ENCODE data around the gene PLCB1.

Gene PLCB1

DNA sequence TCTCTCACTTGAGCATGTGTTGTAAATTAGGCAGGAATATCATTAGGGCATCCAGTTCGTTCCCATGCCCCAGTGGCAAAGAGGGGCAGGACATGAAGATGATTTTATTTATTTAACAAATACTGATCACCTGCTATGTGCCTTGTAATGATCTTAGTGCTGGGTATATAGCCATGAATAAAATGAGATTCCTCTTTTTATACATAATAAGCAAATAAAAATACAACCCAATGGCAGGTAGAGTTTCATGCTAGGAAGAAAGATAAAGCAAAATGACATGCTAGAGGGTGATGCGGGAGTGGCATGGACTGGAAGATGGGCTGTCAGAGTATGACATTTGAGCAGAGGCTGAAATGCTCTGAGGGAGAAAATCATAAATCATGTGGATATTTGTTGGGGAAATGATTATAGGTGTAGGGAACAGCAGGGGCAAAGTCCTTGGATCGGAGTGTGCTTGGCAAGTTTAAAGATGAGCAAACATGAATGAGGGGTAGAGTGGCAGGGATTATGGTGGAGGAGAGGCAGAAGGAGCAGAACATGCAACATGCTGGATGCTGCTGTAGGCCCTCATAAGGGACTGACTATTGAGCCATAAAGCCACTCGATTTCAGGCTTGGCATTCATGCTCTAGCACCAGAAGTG, 342.1 kb downstream of the PLCB1 start:
- TF ChIP-seq, protein P1, sequence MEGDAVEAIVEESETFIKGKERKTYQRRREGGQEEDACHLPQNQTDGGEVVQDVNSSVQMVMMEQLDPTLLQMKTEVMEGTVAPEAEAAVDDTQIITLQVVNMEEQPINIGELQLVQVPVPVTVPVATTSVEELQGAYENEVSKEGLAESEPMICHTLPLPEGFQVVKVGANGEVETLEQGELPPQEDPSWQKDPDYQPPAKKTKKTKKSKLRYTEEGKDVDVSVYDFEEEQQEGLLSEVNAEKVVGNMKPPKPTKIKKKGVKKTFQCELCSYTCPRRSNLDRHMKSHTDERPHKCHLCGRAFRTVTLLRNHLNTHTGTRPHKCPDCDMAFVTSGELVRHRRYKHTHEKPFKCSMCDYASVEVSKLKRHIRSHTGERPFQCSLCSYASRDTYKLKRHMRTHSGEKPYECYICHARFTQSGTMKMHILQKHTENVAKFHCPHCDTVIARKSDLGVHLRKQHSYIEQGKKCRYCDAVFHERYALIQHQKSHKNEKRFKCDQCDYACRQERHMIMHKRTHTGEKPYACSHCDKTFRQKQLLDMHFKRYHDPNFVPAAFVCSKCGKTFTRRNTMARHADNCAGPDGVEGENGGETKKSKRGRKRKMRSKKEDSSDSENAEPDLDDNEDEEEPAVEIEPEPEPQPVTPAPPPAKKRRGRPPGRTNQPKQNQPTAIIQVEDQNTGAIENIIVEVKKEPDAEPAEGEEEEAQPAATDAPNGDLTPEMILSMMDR (conservative IDR thresholded peaks at IDR 0.05), result no peak
- no peak for TF ChIP-seq ZFX (IDR thresholded peaks at IDR 0.05)
- H3K27ac ChIP-seq, result no peak overlapping the region

DNA sequence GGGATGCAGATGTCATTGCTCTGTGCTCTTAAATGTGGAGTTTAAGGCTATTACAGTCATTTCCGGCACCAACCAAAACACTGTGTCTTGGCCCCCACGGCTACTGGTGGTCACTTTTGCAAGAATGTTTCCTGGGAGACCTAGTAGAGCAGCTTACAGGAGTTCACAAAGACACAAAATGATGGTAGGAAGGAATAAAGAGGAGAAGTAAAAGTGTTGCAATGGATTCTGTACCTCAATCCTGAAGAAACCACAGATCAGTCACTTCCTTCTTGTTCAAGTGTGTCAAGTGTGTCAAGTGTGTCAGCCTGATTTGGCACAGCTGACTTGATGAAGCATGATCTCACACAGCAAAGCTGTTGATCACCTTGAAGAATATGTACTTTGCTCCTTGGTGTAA, 344.0 kb downstream of the PLCB1 start:
- H3K27ac ChIP-seq, result no peak overlapping the region
- TF ChIP-seq, protein P1 (conservative IDR thresholded peaks at IDR 0.05), result no peak
- TF ChIP-seq ZFX (IDR thresholded peaks at IDR 0.05), result no peak

DNA sequence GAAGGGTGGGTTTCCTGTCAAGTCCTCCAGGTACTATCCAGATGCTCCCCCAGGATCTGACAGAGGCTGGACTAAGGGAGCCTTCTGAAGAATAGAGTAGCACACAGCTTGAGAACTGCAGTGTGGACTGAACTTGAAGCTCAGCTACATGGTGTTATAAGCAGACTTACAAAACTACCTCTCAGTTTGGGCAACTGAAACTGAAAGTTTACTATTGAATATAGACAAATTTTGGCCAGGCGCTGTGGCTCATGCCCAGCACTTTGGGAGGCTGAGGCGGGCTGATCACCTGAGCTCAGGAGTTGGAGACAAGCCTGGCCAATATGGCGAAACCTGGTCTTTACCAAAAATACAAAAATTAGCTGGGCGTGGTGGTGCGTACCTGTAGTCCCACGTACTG, 348.5 kb downstream of the PLCB1 start:
- TF ChIP-seq, protein P1 (conservative IDR thresholded peaks at IDR 0.05), result no peak
- TF ChIP-seq ZFX (IDR thresholded peaks at IDR 0.05), result no peak
- no peak overlapping the region for H3K27ac ChIP-seq

DNA sequence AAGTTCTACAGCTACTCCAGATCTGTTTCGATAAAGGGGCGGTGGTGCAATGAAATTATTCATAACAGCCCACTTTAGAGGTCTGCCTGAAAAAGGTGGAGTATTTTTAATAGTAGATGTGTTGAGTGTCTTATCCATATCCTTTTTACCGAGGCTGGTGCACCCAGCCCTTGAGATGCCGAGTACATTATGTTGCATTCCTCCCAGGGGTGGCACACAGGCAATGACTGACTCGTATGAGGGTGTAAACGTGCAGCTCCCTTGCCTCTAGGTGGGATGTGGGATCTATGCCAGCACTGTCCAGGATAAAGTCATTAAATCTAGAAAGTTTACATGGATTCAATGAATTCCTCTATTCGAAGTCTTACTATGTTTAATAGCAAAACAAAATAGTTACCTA, 355.6 kb downstream of the PLCB1 start:
- H3K27ac ChIP-seq, result no peak overlapping the region
- TF ChIP-seq, protein P1 (conservative IDR thresholded peaks at IDR 0.05), result no peak
- TF ChIP-seq ZFX (IDR thresholded peaks at IDR 0.05), result no peak

DNA sequence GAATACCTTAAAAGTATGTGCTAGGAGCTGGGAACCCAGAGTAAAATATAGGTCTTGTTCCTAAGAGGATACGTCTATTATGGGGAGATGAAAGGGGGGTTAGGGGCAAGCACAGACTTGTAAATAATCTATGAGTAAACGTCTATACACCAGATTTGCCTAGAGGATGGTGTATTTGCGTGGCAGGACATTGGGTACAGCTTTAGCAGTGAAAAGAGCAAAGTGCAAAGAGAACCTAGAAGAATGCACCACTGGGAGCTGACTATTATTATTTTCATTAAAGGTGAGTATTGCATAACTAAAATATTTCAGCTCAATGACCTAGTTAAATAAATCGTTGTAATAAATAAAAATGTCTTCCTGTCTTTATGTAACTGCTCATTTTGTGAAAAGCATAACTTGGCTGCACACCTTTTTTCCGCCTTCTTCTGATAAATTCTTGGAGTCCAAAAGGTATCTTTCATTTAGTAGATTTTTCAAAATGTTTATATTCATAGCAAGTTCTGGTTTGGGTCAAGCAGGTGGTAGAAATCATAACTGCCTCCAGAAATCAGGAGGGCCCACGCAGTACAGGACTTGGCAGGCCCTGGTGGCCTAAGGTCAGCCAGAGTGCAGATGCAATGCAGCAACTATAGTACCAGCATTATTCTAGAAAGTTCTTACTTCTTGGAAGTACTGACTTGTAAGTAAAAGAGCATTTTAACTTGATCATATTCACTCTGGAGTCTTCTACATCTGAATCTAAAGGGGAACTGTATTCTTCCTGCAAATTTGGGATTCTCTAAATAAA, 357.2 kb downstream of the PLCB1 start:
- no peak for TF ChIP-seq ZFX (IDR thresholded peaks at IDR 0.05)
- TF ChIP-seq, protein P1 (conservative IDR thresholded peaks at IDR 0.05), result no peak
- no peak overlapping the region for H3K27ac ChIP-seq

DNA sequence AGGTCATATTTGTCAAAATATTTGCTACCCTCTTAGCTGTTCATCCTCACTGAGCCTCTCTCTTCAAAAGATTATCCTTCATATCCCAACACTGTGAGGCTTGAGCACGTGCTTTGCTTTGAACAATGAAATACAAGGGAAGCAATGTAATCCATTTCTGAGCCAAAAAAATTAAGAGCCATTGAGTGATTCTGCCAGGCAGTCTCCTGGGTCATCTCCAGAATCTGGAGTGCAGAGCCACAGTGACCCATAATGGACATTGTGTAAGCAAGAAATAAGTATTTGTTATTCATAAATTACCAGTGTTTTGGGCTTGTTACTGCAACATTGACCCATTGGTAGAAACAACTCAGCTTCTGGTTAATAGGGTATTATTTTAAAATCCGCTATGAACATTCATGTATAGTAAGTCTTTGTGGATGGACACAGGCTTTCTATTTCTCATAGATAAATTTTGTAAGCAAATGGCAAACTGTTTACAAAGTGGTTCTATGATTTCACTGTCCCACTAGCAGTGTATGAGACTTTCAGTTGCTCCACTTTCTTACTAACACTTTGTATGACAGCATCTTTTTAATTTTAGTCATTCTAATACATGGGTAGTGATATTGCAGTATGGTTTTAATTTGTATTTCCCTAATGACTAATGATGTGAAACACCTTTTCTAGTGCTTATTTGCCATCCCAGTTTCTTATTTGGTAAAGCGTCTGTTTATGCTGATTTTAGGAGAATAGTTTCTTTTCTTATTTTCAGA, 358.2 kb downstream of the PLCB1 start:
- TF ChIP-seq ZFX (IDR thresholded peaks at IDR 0.05), result no peak
- TF ChIP-seq, protein P1 (conservative IDR thresholded peaks at IDR 0.05), result no peak
- H3K27ac ChIP-seq, result no peak overlapping the region

DNA sequence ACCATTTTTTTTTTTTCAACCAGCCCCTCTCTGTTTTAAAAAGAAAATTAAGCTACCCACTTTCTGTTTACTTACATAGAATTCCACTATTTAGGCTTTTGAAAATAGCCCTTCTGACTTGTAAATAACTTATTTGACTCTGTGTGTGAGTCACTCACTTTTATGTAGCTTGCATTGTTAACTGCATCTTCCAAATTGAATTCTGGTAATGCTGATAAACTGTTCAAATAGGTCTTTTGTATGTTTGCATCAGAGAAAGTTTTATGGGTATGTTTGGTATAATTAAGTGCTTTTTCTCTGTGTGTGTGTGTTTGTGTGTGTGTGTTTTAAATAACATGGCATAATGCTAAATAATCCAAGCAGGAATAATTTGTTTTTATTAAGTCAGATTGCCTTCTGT, 360.1 kb downstream of the PLCB1 start:
- no peak overlapping the region for H3K27ac ChIP-seq
- no peak for TF ChIP-seq ZFX (IDR thresholded peaks at IDR 0.05)
- TF ChIP-seq, protein P1 (conservative IDR thresholded peaks at IDR 0.05), result no peak
